GM12878 (cell line): ENCODE data around the gene MVP.

Experiments used
- ESRRA ChIP-seq: IDR thresholded peaks from 2 replicates; pipeline ENCODE4 v1.6.1; 2012; ENCODE audit warnings: mild to moderate bottlenecking, low read length, improper control_type of control experiment
- KDM1A ChIP-seq: fragments of 200-600 bp; sonication (generic); IDR thresholded peaks from 2 replicates; pipeline ENCODE4 v1.6.1; 2016; ENCODE audit warnings: borderline replicate concordance
- RFX5 ChIP-seq: IDR thresholded peaks from 2 replicates; pipeline ENCODE4 v1.6.1; 2011; ENCODE audit warnings: low read depth, low read length, improper control_type of control experiment
- SREBF1 ChIP-seq: IDR thresholded peaks from 2 replicates; pipeline ENCODE4 v1.6.1; 2012; ENCODE audit warnings: mild to moderate bottlenecking, low read length
- STAT3 ChIP-seq: IDR thresholded peaks from 2 replicates; pipeline ENCODE4 v1.6.1; 2011; ENCODE audit warnings: low read depth, low read length, improper control_type of control experiment
- SUZ12 ChIP-seq: fragments of 200-600 bp; sonication (generic); IDR thresholded peaks from one replicate; pipeline ENCODE4 v1.6.1; 2018; ENCODE audit warnings: antibody characterized with exemption, mild to moderate bottlenecking; ENCODE audit not compliant: unreplicated experiment
- TF ChIP-seq, protein P1 (sequence below): fragments of 150-350 bp; IDR thresholded peaks from 2 replicates; pipeline ENCODE4 v1.6.1; 2016; ENCODE audit warnings: low read depth, low read length
- TF ChIP-seq, protein P2 (sequence below), 3 experiments: IDR thresholded peaks in 2 of 3; conservative IDR thresholded peaks in 1 of 3; 2 replicates each; pipeline ENCODE4 v1.5.1; 2011; ENCODE audit warnings: low read depth in 3 of 3, low read length in 3 of 3, mild to moderate bottlenecking in 3 of 3, control low read depth in 2 of 3, moderate library complexity in 2 of 3, inconsistent platforms in 1 of 3, mixed read lengths in 1 of 3; ENCODE audit not compliant: control insufficient read depth in 2 of 3, insufficient read depth in 1 of 3; ENCODE audit errors: extremely low read depth in 1 of 3

DNA sequence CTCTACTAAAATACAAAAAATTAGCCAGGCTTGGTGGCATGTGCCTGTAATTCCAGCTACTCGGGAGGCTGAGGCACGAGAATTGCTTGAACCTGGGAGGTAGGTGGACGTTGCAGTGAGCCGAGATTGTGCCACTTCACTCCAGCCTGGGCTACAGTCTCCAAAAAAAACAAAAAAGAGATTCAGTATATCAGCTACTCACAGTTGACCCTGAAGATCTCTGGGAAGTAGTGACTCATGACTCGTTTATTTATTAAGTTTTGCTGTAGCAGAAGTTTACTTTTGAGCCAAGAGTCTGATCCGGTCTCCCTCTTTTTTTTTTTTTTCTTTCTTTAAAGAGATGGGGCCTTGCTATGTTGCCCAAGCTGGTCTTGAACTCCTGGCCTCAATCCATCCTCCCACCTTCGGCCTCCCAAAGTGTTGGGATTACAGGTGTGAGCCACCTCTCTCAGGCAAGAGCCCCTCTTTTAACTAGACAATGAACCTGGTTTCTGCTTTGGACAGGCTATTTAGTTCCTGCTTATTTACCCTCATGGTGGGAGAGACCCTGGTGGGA, 4.4 kb downstream of the MVP start:
- no peak for TF ChIP-seq SUZ12
- TF ChIP-seq STAT3, result no peak
- no peak for TF ChIP-seq RFX5
- no peak for TF ChIP-seq KDM1A
- TF ChIP-seq ESRRA, result no peak
- TF ChIP-seq, protein P1, sequence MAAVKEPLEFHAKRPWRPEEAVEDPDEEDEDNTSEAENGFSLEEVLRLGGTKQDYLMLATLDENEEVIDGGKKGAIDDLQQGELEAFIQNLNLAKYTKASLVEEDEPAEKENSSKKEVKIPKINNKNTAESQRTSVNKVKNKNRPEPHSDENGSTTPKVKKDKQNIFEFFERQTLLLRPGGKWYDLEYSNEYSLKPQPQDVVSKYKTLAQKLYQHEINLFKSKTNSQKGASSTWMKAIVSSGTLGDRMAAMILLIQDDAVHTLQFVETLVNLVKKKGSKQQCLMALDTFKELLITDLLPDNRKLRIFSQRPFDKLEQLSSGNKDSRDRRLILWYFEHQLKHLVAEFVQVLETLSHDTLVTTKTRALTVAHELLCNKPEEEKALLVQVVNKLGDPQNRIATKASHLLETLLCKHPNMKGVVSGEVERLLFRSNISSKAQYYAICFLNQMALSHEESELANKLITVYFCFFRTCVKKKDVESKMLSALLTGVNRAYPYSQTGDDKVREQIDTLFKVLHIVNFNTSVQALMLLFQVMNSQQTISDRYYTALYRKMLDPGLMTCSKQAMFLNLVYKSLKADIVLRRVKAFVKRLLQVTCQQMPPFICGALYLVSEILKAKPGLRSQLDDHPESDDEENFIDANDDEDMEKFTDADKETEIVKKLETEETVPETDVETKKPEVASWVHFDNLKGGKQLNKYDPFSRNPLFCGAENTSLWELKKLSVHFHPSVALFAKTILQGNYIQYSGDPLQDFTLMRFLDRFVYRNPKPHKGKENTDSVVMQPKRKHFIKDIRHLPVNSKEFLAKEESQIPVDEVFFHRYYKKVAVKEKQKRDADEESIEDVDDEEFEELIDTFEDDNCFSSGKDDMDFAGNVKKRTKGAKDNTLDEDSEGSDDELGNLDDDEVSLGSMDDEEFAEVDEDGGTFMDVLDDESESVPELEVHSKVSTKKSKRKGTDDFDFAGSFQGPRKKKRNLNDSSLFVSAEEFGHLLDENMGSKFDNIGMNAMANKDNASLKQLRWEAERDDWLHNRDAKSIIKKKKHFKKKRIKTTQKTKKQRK, result no peak
- TF ChIP-seq, protein P2, sequence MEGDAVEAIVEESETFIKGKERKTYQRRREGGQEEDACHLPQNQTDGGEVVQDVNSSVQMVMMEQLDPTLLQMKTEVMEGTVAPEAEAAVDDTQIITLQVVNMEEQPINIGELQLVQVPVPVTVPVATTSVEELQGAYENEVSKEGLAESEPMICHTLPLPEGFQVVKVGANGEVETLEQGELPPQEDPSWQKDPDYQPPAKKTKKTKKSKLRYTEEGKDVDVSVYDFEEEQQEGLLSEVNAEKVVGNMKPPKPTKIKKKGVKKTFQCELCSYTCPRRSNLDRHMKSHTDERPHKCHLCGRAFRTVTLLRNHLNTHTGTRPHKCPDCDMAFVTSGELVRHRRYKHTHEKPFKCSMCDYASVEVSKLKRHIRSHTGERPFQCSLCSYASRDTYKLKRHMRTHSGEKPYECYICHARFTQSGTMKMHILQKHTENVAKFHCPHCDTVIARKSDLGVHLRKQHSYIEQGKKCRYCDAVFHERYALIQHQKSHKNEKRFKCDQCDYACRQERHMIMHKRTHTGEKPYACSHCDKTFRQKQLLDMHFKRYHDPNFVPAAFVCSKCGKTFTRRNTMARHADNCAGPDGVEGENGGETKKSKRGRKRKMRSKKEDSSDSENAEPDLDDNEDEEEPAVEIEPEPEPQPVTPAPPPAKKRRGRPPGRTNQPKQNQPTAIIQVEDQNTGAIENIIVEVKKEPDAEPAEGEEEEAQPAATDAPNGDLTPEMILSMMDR (IDR thresholded peaks at IDR 0.05 in 2 of 3, conservative IDR thresholded peaks at IDR 0.05 in 1 of 3; ENCODE audit: control insufficient read depth in 2 of 3, extremely low read depth in 1 of 3, insufficient read depth in 1 of 3, low read depth in 3 of 3, low read length in 3 of 3), result no peak
- no peak for TF ChIP-seq SREBF1
